Mammary epithelial cell (primary cell): ENCODE measurements around the gene IRF8.

Source experiments
- EZH2 ChIP-seq: IDR thresholded peaks from 2 replicates; pipeline ENCODE4 v1.6.1; 2012; ENCODE audit warnings: low read length, inconsistent platforms, borderline replicate concordance
- TF ChIP-seq, protein P1 (sequence below), 2 donors: IDR thresholded peaks in 1 of 2; conservative IDR thresholded peaks in 1 of 2; 2 replicates each; pipeline ENCODE4 v1.5.1; 2011 to 2012; ENCODE audit warnings: inconsistent platforms in 2 of 2, low read length in 2 of 2, mild to moderate bottlenecking in 2 of 2, control low read depth in 1 of 2, low read depth in 1 of 2; ENCODE audit not compliant: insufficient read depth in 1 of 2; ENCODE audit errors: extremely low read depth in 1 of 2

DNA sequence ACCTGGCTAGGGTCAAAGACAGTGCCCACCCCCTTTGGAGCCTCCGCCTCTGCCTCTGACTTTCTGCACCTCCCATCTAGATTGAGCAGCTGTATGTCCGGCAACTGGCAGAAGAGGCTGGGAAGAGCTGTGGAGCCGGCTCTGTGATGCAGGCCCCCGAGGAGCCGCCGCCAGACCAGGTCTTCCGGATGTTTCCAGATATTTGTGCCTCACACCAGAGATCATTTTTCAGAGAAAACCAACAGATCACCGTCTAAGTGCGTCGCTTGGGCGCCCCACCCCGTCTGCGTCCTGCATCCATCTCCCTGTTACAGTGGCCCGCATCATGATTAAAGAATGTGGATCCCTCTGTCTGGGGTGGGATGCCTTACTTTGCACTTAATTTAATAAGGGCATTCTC is 22.1 kb downstream of the IRF8 start:
- TF ChIP-seq, protein P1, sequence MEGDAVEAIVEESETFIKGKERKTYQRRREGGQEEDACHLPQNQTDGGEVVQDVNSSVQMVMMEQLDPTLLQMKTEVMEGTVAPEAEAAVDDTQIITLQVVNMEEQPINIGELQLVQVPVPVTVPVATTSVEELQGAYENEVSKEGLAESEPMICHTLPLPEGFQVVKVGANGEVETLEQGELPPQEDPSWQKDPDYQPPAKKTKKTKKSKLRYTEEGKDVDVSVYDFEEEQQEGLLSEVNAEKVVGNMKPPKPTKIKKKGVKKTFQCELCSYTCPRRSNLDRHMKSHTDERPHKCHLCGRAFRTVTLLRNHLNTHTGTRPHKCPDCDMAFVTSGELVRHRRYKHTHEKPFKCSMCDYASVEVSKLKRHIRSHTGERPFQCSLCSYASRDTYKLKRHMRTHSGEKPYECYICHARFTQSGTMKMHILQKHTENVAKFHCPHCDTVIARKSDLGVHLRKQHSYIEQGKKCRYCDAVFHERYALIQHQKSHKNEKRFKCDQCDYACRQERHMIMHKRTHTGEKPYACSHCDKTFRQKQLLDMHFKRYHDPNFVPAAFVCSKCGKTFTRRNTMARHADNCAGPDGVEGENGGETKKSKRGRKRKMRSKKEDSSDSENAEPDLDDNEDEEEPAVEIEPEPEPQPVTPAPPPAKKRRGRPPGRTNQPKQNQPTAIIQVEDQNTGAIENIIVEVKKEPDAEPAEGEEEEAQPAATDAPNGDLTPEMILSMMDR (conservative IDR thresholded peaks at IDR 0.05 in 1 of 2, IDR thresholded peaks at IDR 0.05 in 1 of 2; ENCODE audit: extremely low read depth in 1 of 2, insufficient read depth in 1 of 2, low read depth in 1 of 2, low read length in 2 of 2), result no peak
- TF ChIP-seq EZH2, result no peak
